ENCODE measurements around the gene DDX56.
"Not testable (repeated sequence)": the region's sequence is repeated elsewhere in the genome, so short reads cannot be mapped to it uniquely, and the experiment has no call there.

The DDX56 gene

GRCh38 chr7:44562622-44562962 lies 11.1 kb downstream of the DDX56 start:
- not testable (repeated sequence) for DNase-seq (ENCODE audit: low read depth)

DNA sequence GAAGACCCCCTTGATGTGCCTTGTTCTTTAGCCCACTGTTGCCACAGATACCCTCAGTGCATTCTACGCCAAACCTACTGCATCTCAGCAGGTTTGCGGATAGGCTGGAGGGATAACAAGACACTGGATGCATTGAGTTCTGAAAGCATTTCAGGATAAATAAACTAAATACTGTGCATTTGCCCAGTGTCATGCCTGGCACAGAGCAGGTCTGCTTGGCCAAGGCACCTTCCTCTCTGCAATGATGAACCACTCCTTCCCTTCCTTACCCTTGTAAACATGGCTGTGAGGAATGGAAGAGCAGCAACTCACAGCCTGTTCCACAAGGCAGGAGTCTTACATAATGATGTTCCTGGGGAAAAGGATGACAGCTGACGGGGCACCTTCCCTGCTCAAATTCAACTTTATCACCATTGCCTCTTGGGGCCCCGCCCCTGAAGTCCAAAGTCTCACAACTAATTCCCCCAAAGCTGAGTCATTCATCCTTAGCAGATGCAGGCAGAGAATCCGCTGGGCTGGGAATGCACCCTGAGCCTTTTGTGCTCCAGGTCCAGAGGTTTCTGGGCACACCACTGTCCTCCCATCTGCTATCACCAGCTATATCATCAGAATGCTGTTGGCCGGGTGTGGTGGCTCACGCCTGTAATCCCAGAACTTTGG lies 11.6 kb downstream of the DDX56 start:
- DNase-seq (ENCODE audit: low read depth), result no peak

DNA sequence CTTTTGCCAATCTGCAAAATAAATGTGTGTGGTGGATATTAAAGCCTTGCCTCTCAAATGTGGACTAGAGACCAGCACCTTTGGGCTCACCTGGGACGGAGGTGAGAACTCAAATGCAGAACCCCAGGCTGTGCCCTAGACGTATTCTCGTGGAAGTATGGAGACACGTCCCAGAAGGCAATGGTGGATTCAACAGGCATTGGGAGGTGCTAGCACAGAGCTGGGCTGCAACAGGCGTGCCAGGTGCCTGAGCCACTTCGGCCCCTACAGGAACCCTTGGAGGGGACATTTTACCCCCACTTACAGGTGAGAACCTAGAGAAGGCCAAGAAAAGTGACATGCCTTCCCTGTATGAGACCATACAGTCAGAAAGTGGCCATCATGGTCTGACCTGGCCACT lies 12.2 kb downstream of the DDX56 start:
- DNase-seq (ENCODE audit: low read depth), result no peak

DNA sequence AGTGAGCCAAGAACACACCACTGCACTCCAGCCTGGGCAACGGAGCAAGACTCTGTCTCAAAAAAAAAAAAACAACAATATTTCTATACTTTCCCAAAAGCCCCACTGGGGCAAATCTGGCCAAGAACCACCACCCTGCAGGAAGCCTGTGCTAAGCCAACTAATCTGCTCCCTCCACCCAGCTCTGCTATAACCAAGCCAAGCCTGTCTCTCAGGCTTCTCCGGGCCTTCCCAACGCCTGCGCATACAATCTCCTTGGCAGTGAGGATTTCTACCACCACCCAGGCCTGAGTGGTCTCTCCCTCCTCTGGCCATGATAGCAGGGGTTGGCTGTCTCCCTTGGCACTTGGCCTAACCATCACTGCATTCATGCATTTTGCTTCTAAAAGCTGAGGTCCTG lies 14.2 kb downstream of the DDX56 start:
- no peak for DNase-seq (ENCODE audit: low read depth)

GRCh38 chr7:44557485-44557884 lies 16.2 kb downstream of the DDX56 start:
- DNase-seq (ENCODE audit: low read depth), result no peak

DNA sequence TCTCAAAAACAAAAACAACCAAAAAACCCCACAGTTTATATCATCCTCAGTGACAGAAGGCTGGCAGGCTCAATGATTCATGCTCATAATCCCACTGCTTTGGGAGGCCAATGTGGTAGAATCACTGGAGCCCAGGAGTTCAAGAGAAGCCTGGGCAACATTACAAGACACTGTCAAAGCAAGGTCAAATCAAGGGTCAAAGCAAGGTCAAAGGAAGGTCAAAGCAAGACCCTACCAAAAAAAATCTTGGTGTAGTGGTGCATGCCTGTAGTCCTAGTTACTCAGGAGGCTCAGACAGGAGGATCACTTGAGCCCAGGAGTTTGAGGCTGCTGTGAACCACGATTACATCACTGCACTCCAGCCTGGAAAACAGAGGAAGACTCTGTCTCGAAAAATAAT lies 18.4 kb downstream of the DDX56 start:
- DNase-seq (ENCODE audit: low read depth), result no peak

- DNase-seq (ENCODE audit: low read depth), result not testable (repeated sequence)
Observed at GRCh38 chr7:44552473-44553005, 21.2 kb downstream of the DDX56 start.

DNA sequence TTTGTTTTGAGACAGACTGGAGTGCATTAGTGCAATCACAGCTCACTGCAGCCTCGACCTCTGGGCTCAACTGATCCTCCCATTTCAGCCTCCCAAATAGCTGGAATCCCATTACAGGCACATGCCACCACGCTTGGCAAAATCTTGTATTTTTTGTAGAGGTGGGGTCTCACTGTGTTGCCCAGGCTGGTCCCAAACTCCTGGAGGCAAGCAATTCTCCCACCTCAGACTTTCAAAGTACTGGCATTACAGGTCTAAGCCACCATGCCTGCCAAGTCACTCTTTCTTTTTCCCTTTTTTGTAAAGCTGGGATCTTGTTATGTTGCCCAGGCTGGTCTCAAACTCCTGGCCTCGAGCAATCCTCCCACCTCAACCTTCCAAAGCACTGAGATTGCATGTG lies 24.3 kb downstream of the DDX56 start:
- no peak for DNase-seq (ENCODE audit: low read depth)

- DNase-seq (ENCODE audit: low read depth), result no peak
Observed at GRCh38 chr7:44548893-44549292, 24.8 kb downstream of the DDX56 start.

DNA sequence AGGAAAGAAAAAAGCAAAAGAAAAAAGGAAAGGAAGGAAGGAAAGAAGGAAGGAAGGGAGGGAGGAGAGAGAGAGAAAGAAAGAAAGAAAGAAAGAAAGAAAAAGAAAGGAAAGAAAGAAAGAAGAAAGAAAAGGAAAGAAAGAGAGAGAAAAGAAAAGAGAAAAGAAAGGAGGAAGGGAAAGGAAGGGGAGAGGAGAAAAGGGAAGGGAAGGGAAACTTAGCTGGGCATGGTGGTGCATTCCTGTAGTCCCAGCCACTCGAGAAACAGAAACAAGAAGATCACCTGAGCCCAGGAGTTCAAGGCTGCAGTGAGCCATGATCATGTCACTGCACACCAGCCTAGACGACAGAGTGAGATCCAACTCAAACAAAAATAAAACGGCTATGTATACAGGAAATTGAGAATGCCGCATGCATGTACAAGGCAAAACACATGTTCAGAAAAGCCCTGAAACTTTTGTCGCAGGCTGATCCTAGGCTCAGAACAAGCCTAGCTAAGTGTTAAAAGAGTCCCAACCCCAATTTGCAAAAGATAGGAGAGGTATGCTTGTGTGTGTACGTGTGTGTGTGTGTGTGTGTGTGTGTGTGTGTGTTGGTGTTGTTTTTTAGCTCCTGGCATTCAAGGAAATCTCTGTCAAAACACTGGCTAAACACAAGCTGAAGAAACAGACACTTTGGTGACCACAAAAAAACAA lies 26.0 kb downstream of the DDX56 start:
- no peak for DNase-seq (ENCODE audit: low read depth)

DNA sequence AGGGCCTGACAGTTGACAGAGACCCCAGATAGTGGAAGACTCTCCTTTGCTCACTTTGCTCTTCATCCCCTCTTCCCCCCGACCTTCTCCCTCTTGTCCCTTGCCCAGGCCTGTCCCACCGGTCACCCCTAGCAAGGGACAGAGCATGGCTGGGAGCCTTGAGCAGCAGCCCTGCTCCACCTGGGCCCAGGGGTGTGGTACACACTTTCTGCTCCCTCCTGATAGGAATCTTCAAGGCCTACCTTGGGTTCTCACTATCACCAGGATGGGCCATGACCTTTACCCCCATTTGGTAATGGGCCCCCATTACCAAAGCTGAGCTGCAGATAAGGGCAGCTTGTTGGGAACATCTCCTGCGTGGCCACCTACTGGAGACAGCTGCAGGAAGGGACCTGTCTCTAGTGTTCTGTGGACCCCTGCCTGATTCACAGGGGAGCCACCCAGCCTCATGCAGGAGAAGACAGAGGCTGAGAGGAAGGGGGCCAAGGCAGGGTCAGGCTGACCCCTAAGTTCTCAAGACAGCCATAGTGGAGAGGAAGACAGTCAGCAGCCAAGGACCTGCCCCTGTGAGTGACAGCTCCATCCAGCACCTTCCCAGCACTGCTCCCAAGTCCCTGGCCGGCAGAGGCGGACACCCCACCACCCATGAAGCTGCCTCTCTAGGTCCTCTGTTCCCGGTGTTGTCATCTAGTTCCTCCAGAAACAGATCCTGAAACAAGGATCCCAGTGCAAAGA lies 31.7 kb downstream of the DDX56 start:
- DNase-seq (ENCODE audit: low read depth), result no peak

DNA sequence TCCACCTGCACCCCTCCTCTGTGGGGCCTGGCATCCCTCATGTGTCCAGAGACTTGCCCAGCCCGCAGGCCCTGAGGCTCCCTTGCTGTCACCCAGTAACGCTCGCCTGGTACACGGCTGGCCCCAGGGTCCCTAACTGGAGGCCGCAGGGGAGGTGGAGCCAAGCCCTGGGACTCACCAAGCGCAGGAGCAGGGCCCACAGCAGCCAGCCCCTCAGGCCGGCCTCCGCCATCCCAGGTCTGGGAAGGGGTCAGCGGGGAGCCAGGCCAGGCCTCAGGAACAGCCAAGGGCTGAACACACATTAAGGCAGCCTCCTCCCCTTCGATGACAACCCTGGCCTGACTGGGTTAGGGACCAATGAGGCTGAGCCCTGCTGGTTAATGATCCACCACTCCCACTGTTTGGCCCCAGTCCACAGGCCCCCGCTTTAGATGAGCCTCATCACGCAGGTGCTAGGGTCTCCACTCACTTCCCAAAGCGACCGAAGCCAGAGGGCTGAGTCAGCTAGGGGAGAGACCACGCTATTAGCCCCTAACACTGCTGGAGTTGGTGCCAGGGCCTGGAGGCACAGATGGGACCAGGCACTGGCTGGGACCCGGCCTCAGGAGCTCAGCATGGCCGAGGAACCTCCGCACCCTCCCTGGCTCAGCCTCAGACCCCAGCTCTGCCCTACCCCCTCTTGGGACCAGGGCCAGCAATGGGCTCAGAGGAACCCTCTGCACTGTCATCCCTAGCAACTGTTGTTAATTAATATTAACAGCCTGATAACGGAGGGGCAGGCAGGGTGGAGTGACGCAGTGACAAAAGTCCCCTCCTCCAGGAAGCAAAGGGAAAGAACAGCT lies 32.5 kb downstream of the DDX56 start, which contains the start of gene NPC1L1:
Gene NPC1L1 (minus strand): TSS at position 303 of the 842 bp plus-strand sequence. CDS start 71 bp downstream, at position 232.
- no peak for DNase-seq (ENCODE audit: low read depth)

- no peak for DNase-seq (ENCODE audit: low read depth)
Observed at GRCh38 chr7:44540592-44541027, 33.1 kb downstream of the DDX56 start.

- no peak for DNase-seq (ENCODE audit: low read depth)
Observed at GRCh38 chr7:44539669-44540506, 33.8 kb downstream of the DDX56 start.

GRCh38 chr7:44538798-44539668 lies 34.7 kb downstream of the DDX56 start:
- DNase-seq (ENCODE audit: low read depth), result no peak

- no peak for DNase-seq (ENCODE audit: low read depth)
Observed at GRCh38 chr7:44538093-44538797, 35.5 kb downstream of the DDX56 start.

- no peak for DNase-seq (ENCODE audit: low read depth)
Observed at GRCh38 chr7:44537442-44537841, 36.3 kb downstream of the DDX56 start.

GRCh38 chr7:44536090-44536489 lies 37.6 kb downstream of the DDX56 start:
- no peak for DNase-seq (ENCODE audit: low read depth)

- DNase-seq (ENCODE audit: low read depth), result no peak
Observed at GRCh38 chr7:44535348-44536064, 38.2 kb downstream of the DDX56 start.
